HG02798 (cell line): ENCODE data around the gene MRO.
"Not testable (repeated sequence)": the region's sequence is repeated elsewhere in the genome, so short reads cannot be mapped to it uniquely, and the experiment has no call there.

Experiments used
- ATAC-seq: cut with Tn5 transposase; IDR thresholded peaks from one replicate; pipeline ENCODE4 v1.9.1; 2021; ENCODE audit warnings: mild to moderate bottlenecking; ENCODE audit not compliant: unreplicated experiment, poor library complexity

Gene MRO

DNA sequence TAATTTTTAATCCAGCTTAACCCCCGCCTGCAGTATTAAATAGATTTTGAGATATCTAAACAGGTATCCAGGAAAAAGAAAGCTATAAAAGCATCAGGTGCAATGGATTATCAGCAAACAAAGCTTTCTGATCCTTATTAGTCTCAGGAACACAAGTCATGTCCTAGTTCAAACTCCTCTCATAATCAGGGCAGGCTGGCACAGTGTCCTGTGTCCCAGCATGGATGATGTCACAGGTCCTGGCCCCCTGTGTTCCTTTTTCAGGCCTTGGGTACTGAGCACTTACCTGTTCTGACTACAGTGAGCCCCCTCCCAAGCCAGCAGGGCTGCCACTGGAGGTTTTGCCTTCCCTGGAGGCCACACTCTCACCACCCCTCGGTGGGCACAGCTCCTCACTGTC is 19.5 kb upstream of the MRO start:
- no peak for ATAC-seq

DNA sequence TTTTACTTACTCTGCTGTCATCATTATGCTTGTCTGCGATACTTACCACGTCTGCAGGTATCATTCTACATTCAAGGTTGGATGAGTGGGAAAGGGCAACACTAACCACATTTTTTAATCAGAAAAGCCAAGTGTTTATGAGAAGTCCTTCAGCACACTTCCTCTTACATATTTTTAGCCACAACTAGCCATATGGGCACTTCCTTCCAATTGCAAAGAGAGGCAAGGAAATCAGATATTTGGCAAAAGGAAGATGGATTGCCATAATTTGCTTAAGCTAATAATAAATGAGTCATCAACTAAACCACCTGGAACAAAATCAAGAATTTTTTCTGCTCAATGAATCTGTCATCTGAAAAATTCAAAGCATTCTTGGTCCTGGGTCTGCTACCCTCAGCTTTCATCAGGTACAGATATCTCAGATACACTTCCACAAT is 16.7 kb upstream of the MRO start:
- no peak for ATAC-seq

DNA sequence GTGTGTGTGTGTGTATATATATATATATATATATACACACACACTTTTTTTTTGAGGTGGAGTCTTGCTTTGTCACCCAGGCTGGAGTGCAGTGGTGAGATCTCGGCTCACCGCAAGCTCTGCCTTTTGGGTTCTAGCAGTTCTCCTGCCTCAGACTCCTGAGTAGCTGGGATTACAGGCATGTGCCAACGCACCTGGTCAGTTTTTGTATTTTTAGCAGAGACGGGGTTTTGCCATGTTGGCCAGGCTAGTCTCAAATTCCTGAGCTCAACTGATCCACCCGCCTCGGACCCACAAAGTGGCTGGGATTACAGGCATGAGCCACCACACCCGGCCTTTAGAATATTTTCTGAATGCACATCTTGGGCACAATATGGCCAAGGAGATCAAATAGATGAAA is 13.7 kb upstream of the MRO start:
- not testable (repeated sequence) for ATAC-seq

DNA sequence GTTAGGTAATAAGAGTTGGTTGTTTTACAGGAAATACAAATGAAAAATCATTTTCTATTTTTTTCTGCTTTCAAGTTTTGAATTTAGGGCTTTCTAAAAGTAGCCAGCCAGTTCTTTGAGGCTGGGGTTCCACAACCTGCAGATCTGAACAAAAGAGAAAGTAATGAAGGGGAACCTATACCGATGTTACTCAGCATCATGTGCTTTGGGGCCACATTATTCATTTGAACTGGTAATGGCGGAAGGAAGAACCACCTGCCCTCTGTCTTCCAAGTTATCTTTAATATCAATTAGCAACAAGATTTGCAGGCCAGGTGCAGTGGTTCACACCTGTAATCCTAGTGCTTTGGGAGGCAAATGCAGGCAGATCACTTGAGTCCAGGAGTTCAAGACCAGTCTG is 12.9 kb upstream of the MRO start:
- peak; percentile 64 for ATAC-seq

DNA sequence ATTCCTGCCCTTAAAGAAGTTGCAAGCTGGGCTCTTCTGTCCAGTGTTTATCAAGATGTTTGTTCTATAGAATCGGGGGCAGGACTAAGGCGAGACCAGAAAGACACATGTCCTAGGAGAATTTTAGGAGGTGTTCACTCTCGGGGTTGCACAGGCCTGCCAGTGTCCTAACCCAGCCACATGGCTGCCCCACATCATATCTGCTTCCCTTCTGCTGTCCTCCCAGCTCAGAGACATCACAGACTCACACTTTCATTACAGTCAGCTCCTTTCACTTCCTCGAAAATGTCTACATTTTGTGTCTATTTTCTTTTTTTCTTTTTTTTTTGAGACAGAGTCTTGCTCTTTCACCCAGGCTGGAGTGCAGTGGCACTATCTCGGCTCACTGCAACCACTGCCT is 10.7 kb upstream of the MRO start:
- peak; percentile 64 for ATAC-seq

DNA sequence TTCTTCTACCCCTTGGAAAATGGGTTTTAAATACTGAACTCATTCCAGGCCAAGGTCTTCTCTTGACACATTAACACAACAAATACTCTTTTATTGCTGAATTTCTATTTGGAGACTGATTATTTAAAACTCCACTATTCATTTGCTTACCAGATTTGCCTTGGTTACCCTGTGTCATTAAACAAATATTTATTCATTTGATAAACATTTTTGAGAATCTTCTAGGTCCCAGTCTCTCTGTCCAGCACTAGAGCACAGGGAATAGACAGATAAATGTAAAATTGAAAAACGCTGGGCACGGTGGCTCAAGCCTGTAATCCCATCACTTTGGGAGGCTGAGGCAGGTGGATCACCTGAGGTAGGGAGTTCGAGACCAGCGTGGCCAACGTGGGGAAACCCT is 9.8 kb upstream of the MRO start:
- no peak for ATAC-seq

DNA sequence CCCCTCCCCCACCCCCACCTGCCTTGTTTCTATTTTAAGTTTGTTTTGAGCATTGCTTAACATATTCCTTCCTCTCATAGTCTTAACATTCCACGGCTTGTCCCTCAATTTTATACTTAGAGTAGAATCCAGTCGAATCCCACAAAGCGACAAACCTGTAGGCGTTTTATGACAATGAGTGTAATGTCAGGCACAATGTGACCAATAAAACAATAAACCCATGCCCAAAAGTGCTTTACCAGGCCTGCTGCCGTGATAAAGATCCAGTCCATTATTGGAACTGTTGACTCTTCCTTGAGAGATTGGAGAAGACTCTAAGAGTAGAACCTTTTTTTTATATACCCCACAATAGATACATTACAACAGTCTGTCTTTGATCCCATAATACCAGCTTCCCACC is 6.2 kb upstream of the MRO start:
- no peak for ATAC-seq

DNA sequence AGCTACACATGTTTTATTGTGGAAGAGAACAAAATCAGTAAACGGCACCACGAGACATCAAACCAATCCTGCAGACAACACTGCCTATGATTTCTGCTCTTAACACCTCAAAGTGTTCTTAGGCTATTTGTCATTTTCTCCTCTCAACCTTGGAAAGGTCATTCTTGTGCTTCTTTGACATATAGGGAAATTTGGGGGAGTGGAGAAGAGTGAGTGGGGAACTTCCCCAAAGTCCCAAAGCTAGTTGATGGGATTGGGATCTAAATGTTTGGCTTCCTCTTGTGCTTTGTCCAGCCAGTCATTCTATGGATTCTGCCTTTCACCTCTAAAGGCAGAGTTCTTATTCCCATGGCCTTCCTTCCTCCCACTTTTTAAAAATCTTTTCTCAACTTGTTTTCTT is 5.8 kb upstream of the MRO start:
- ATAC-seq: no peak

DNA sequence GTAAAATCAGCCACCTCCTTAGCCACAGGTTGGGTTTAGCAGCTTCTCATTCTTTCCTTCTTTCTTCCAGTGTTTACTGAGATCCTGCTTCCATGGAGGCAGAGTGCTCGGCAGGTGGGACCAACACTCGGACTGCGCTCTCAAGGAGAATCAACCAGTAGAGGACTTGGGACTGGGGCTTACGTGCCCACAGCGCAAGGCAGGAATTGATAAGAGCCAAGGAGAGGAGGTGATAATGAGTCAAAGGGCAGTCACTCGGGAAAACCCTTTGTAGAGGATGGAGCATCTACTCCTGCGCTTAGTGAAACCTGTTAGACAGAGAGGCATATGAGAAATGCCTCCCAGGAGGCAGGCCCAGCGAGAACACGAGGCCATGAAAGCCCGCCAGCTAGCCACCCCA is 2.9 kb upstream of the MRO start:
- ATAC-seq: no peak

DNA sequence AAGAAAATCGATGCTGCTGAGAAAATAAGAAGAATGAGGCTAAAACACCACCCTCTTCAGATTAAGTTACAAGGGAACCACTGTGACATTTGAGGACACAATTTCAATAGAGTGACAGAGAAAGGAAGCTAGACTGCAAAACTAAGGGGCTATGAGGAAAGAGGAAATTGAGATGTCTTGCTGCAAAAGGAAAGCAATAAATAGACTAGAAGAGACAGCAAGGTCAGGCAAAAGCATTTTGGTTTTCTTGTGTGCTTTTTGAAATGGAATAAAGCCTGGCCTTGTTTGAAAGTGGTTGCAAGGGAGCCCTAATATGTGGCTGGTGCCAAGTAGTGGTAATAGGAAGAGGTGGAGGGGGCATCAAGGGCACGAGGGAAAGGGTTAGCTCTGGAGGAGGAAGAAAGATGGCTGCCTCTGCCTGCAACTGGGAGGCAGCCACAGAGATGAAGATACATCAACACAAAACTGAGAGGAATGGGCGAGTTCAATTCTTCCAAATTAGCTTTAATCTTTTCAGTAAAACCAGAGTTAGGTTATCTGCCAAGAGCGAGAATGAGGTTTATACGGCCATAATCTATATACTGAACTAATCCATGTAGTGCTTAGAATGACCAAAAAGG is 1.2 kb upstream of the MRO start:
- no peak for ATAC-seq

DNA sequence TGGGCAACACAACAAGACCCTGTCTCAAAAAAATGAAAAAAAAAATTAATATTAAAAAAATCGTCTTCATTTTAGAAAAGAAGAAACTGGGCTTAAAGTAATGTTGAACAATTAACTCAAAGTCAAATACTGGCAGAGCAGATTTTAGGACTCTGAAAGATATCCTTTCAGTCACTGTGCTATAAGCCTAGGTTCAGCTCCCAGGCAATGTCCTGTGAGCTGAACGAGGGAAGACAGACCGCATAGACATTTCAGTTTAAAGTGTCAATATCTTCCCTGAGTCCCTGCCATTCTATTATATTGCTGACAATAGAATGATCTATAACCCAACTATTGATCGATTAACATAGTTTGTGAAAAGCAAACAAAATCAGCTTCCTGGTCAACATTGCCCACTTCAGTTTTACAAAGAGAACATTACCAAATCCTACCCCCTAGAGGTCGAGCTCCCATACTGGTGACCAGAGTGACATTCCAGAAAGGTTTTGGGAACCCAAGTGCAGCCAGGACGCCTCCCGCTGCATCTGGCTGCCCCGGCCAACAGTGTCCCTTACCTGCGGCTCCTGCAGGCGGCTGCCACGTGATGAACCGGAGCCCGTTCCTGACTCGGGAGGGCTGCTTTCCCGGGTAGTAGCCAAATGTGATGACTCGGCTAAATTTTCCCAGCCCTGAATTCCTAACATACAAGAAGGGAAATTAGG is 639 bp downstream of the MRO start:
- ATAC-seq: no peak

DNA sequence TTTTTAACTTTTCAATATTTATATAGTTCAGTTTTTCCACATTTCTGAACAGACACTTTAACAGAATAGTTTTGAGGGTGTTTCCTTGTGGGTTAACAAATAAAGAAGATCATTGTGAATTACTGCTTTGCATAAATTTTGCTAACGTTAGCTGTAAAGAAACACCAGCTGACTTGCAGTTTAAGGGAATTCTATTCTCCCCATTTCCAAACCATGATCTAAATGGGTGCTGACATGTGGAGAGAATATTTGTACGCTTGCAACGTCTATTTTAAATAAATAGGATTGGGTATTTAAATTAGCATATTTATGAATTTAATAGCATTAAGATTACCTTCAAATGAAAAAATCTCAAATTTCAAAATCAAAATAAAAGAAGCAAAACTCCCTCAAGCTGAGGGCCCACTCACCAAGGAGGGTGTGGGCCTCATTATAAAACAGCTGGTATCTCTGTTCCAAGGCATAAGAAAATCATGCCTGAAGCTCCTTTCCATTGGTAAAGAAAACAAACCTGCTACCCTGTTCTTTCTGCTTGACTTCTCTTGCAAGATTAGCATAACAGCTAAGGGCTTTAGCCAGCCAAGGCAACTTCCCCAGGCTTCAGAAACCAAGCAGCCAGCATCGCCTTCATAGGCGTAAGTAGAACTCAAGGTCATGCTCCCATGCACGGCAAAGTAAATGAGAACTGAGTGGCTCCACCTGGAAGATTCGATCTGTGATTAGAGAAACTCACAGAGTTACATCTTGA is 3.2 kb downstream of the MRO start:
- no peak for ATAC-seq

DNA sequence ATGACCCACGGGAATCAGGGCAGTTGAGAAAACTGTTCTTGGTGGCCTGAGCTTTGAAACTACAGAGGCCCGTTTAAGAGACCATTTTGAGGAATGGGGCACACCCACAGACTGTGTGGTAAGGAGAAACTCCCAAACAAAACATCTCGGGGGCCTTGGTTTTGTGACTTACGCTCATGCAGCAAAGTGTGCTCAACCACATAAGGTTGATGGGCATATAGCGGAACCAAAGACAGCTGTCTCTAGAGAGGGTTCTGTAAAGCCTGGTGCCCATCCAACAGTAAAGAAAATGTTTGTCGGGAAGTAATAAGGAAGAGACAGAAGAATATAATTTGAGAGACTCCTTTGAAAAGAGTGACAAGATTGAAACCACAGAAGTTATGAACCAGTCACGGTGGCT is 5.4 kb downstream of the MRO start:
- no peak for ATAC-seq

DNA sequence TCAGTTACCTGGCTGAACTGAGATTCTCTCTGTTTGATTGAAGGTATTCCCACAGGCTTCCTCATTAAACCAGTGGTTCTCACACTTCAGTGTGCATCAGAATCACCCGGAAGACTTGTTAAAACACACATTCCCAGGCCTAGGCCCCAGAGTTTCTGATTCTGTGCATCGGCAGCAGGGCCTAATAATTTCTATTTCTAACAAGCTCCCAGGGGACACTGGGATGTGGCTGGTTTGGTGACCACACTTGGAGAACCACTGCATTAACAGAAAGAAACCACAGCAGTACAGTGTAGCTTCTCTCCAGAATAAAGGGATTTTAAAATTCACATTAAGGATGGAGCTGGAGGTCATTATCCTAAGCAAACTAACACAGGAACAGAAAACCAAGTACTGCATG is 6.5 kb downstream of the MRO start:
- no peak for ATAC-seq

DNA sequence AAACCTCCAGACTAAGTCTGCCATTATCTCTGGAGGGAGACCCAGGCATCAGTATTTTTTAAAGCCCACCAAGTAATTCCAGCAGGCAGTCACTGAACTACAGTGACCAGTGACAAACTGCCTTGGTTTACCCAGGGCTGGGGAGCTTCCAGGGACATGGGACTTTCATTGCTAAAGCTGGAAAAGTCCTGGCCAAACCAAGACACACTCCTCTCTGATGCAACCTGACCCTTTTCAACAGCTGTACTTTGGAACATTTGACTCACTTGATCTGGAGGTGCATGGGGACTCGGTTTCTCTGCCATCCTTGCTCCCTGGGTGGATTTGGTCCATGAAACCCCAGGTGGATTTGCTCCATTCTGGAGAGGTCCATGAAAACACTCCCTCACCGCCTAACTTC is 7.0 kb downstream of the MRO start:
- ATAC-seq: no peak

DNA sequence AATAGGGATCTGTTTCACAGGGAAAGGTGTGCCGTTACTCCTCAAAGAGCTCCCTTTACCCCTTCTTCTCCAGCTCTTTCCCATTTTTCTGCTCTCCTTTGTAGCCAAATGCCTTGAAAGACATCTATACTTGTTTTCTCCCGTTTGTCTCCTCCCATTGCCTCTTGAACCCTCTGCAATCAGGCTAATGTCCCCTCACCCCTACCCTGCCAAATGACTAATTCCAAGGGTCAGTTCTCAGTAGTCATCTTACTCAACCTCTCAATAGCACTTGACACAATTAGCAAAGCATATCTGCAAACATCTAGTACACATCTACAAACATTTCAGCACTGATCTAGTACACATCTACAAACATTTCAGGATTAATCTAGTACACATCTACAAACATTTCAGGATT is 12.6 kb downstream of the MRO start:
- ATAC-seq: no peak

DNA sequence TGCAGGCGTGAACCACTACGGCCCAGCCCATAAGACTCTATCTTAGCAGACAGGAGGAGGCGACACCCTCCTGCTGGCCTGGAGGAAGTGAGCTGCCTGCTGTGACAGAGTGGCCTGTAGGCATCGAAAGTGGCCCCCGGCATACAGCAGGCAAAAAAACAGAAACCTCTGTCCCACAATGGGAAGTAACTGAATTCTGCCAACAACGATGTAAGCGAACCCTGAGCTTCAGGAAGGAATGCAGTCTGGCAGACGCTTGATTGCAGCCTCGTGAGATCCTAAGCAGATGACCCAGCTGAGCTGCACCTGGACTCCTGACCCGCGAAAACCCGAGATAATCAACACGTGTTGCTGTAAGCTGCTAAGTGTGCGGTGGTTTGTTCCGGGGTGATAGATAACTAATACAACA is 13.6 kb downstream of the MRO start:
- ATAC-seq: no peak

DNA sequence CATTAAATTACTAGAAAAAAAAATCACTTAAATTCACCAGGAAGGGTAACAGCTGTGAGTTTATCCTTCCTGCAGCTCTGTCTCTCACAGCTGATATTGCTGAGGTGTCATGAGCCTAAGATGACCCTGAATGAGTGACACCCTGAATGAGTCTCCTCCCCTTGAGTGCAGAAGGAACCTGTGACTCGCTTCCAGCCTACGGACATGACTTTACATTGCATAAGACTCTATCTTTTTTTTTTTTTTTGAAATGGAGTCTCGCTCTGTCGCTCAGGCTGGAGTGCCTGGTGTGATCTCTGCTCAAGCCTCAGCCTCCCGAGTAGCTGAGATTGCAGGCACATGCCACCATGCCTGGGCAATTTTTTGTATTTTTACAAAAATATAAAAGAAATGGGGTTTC is 14.1 kb downstream of the MRO start:
- no peak for ATAC-seq

DNA sequence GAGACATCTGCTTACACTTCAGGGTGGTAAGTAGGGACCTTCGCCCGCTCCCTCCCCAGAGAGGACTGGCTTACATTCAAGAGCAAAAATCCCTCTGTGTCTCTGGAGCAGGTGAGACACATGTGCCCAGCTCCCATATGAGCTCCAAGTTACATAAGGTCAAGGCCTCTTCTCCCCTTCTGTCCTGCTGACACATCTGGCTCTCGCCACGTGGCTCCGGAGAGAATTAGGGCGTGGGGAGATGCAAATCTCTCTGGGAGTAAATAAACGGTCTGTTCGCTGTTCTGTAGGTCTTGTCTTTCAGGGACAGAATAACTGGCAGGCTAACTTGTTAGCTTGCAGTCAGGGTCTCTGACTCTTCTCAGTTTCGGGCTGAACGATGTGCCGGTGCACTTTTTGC is 16.2 kb downstream of the MRO start:
- no peak for ATAC-seq

DNA sequence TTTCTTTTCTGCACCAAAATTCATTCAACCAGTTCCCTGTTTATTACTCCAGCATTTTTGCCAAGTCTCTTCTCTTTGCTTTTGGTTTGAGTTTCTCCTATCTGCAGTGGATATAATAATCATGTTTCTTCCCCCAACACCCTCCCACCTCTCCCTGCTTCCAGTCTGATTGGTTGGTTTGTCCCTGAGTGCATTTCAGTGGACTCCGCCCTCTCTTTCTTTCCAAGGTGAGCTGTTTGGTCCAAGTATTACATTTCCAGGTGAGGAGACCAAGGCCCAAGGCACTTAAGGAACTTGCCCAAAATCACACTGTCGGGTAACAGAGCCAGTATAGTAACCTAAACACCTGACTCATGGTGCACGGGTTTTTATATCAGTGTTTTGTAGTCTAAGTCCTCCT is 17.7 kb downstream of the MRO start:
- no peak for ATAC-seq

DNA sequence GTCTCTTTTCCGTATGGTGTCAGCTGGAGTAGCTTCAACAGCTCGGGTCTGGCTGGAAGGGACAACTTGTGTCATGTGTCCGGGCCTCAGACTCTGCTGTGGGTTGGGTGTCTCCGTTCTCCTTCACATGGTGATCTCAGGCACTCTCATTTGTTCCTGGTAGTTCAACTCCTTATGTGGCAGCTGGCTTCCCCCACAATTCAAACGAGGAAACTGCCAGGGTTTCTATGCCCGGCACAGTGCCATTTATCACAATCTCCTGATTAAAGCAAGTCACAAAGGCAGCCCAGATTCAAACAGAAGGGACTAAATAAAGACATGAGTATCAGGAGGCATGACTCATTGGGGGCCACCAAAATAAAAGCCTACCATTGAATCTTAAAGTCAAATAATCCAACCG is 22.7 kb downstream of the MRO start:
- no peak for ATAC-seq

DNA sequence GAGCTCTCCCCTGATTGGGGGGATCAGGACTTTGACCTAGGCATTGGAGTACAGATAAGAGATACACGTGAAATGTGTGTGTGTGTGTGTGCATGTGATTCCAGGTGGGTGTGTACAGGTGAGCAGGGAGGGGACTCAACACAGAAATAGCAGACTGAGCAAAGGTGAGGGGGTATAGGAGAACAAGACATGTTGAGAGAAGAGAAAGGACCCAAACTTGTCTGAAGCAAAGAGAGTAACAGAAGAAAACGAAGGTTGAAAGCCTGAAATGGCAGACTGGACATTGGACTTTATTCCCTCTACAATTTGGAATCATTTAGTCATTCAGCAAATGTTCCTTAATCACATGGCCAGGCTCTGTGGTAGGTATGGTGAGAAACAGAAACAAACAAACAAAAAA is 23.3 kb downstream of the MRO start:
- no peak for ATAC-seq
